IMR-90 (cell line): ENCODE results near the gene MTIF3. TPM values are rescaled to one million over a fixed set of nuclear protein-coding genes. Genes with fewer than 3 reads are reported as not detected.

Source experiments
- ATAC-seq: fragments of 200-7000 bp; cut with Tn5 transposase; 2 replicates; pipeline ENCODE4 v1.9.1; 2020; ENCODE audit warnings: low read depth, mild to moderate bottlenecking, moderate library complexity
- BruUV-seq: library from RNA; stranded (reverse); fragments of 400-500 nt; replicated peaks from 2 replicates; lab custom pipeline; 2021; lab: Mats Ljungman, UMichigan
- CTCF ChIA-PET: fragments of 300-600 bp; formaldehyde crosslinking; extraction: SDS; loops from one replicate; lab custom pipeline; 2021; ENCODE audit warnings: antibody characterized with exemption; lab: Yijun Ruan, JAX
- POLR2A ChIA-PET: fragments of 300-600 bp; sonication (Branson Sonifier 250); formaldehyde crosslinking; loops from one replicate; lab custom pipeline; 2022; ENCODE audit warnings: antibody characterized with exemption; ENCODE audit not compliant: unreplicated experiment; lab: Charles Lee
- DNase-seq: peaks from one replicate; pipeline ENCODE4 v3.0.0; 2013
- H2AFZ ChIP-seq: replicated peaks from 2 replicates; pipeline ENCODE3; 2013; ENCODE audit warnings: low read length, mild to moderate bottlenecking; ENCODE audit not compliant: poor library complexity
- H2AK5ac ChIP-seq: 2 replicates; pipeline ENCODE4 v1.6.1; 2013; ENCODE audit warnings: low read depth, low read length, inconsistent platforms
- H2AK9ac ChIP-seq: replicated peaks from 2 replicates; pipeline ENCODE3; 2013; ENCODE audit warnings: mild to moderate bottlenecking, low read depth, low read length, moderate library complexity; ENCODE audit not compliant: poor library complexity
- H2BK120ac ChIP-seq: 2 replicates; pipeline ENCODE4 v1.6.1; 2013; ENCODE audit warnings: low read depth, low read length, inconsistent platforms
- H2BK15ac ChIP-seq: 3 replicates; pipeline ENCODE4 v1.6.1; 2013; ENCODE audit warnings: low read depth, low read length, inconsistent platforms
- H2BK20ac ChIP-seq: 2 replicates; pipeline ENCODE4 v1.6.1; 2013; ENCODE audit warnings: low read depth, mild to moderate bottlenecking, inconsistent platforms, low read length, moderate library complexity
- H2BK5ac ChIP-seq: 2 replicates; pipeline ENCODE4 v1.6.1; 2013; ENCODE audit warnings: mild to moderate bottlenecking, low read depth, low read length, inconsistent platforms; ENCODE audit not compliant: poor library complexity, severe bottlenecking
- H3K14ac ChIP-seq: replicated peaks from 2 replicates; pipeline ENCODE4 v1.6.1; 2013; ENCODE audit warnings: low read depth, low read length, inconsistent platforms
- H3K18ac ChIP-seq: 2 replicates; pipeline ENCODE4 v1.6.1; 2013; ENCODE audit warnings: low read depth, low read length, control low read depth
- H3K23ac ChIP-seq: 2 replicates; pipeline ENCODE4 v1.6.1; 2013; ENCODE audit warnings: low read depth, low read length, inconsistent platforms
- H3K27ac ChIP-seq: 2 replicates; pipeline ENCODE4 v1.5.1; 2013; ENCODE audit warnings: mild to moderate bottlenecking, control low read depth, low read length; ENCODE audit not compliant: insufficient read depth
- H3K27me3 ChIP-seq: 2 replicates; pipeline ENCODE4 v1.6.1; 2013; ENCODE audit warnings: low read length; ENCODE audit not compliant: control insufficient read depth, insufficient read depth
- H3K36me3 ChIP-seq: 2 replicates; pipeline ENCODE4 v1.6.1; 2013; ENCODE audit warnings: low read length, mixed read lengths; ENCODE audit not compliant: control insufficient read depth, insufficient read depth
- H3K4ac ChIP-seq: 2 replicates; pipeline ENCODE4 v1.6.1; 2013; ENCODE audit warnings: low read depth, low read length, inconsistent platforms
- H3K4me1 ChIP-seq: 2 replicates; pipeline ENCODE4 v1.6.1; 2013; ENCODE audit warnings: low read length, mixed read lengths; ENCODE audit not compliant: control insufficient read depth, insufficient read depth
- H3K4me2 ChIP-seq: 2 replicates; pipeline ENCODE4 v1.6.1; 2013; ENCODE audit warnings: low read depth, mild to moderate bottlenecking, control low read depth, low read length, moderate library complexity
- H3K4me3 ChIP-seq: 2 replicates; pipeline ENCODE4 v1.5.1; 2013; ENCODE audit warnings: low read depth, mild to moderate bottlenecking, control low read depth, low read length, moderate library complexity; ENCODE audit not compliant: insufficient read depth
- H3K56ac ChIP-seq: 2 replicates; pipeline ENCODE4 v1.6.1; 2013; ENCODE audit warnings: low read length, inconsistent platforms; ENCODE audit not compliant: insufficient read depth; ENCODE audit errors: extremely low read depth
- H3K79me1 ChIP-seq, 2 experiments: 2 replicates each; pipeline ENCODE4 v1.6.1; 2013; ENCODE audit warnings: low read length in 2 of 2, inconsistent platforms in 1 of 2, low read depth in 1 of 2
- H3K9ac ChIP-seq: 2 replicates; pipeline ENCODE4 v1.6.1; 2013; ENCODE audit warnings: low read depth, low read length, control low read depth
- H3K9me1 ChIP-seq: 2 replicates; pipeline ENCODE4 v1.6.1; 2013; ENCODE audit warnings: low read length, inconsistent platforms; ENCODE audit not compliant: insufficient read depth
- H3K9me3 ChIP-seq: 2 replicates; pipeline ENCODE4 v1.6.1; 2013; ENCODE audit warnings: low read length; ENCODE audit not compliant: control insufficient read depth, insufficient read depth
- H4K20me1 ChIP-seq: 2 replicates; pipeline ENCODE4 v1.6.1; 2013; ENCODE audit warnings: low read length, inconsistent platforms; ENCODE audit not compliant: insufficient read depth
- H4K5ac ChIP-seq: 2 replicates; pipeline ENCODE4 v1.6.1; 2013; ENCODE audit warnings: mild to moderate bottlenecking, low read depth, low read length, control low read depth
- H4K8ac ChIP-seq, 2 experiments: 2 replicates each; pipeline ENCODE4 v1.6.1; 2013; ENCODE audit warnings: low read depth in 2 of 2, low read length in 2 of 2, control low read depth in 1 of 2, inconsistent platforms in 1 of 2
- H4K91ac ChIP-seq: 2 replicates; pipeline ENCODE4 v1.6.1; 2013; ENCODE audit warnings: low read depth, low read length, inconsistent platforms; ENCODE audit not compliant: insufficient read depth
- BHLHE40 ChIP-seq: fragments of 150-350 bp; IDR thresholded peaks from 2 replicates; pipeline ENCODE4 v1.6.1; 2016; ENCODE audit warnings: mild to moderate bottlenecking, low read depth, low read length
- CEBPB ChIP-seq: IDR thresholded peaks from 2 replicates; pipeline ENCODE4 v1.6.1; 2012; ENCODE audit warnings: low read depth, low read length, improper control_type of control experiment
- CHD1 ChIP-seq: IDR thresholded peaks from 2 replicates; pipeline ENCODE4 v1.6.1; 2012; ENCODE audit warnings: low read depth, low read length, improper control_type of control experiment
- CTCF ChIP-seq: conservative IDR thresholded peaks from 2 replicates; pipeline ENCODE4 v1.5.1; 2012; ENCODE audit warnings: mild to moderate bottlenecking, low read depth, low read length, improper control_type of control experiment
- ELK1 ChIP-seq: fragments of 150-350 bp; IDR thresholded peaks from 2 replicates; pipeline ENCODE4 v1.6.1; 2016; ENCODE audit warnings: low read depth, mild to moderate bottlenecking, low read length, moderate library complexity, borderline replicate concordance
- FOS ChIP-seq: fragments of 150-350 bp; IDR thresholded peaks from 2 replicates; pipeline ENCODE4 v1.6.1; 2016; ENCODE audit warnings: low read depth, low read length
- MAFK ChIP-seq: IDR thresholded peaks from 2 replicates; pipeline ENCODE4 v1.6.1; 2012; ENCODE audit warnings: low read depth, low read length, improper control_type of control experiment
- MAZ ChIP-seq: IDR thresholded peaks from 2 replicates; pipeline ENCODE4 v1.6.1; 2012; ENCODE audit warnings: low read depth, mild to moderate bottlenecking, low read length, improper control_type of control experiment, moderate library complexity, borderline replicate concordance
- MXI1 ChIP-seq: IDR thresholded peaks from 2 replicates; pipeline ENCODE4 v1.6.1; 2012; ENCODE audit warnings: low read depth, mild to moderate bottlenecking, low read length, moderate library complexity, borderline replicate concordance
- NFE2L2 ChIP-seq: fragments of 150-350 bp; IDR thresholded peaks from 2 replicates; pipeline ENCODE4 v1.6.1; 2016; ENCODE audit warnings: low read depth, mild to moderate bottlenecking, low read length
- POLR2A ChIP-seq: IDR thresholded peaks from 2 replicates; pipeline ENCODE4 v1.6.1; 2012; ENCODE audit warnings: mild to moderate bottlenecking, low read depth, low read length
- RAD21 ChIP-seq: IDR thresholded peaks from 2 replicates; pipeline ENCODE4 v1.6.1; 2012; ENCODE audit warnings: low read length, improper control_type of control experiment
- RCOR1 ChIP-seq: IDR thresholded peaks from 2 replicates; pipeline ENCODE4 v1.6.1; 2012; ENCODE audit warnings: mild to moderate bottlenecking, low read length, improper control_type of control experiment; ENCODE audit not compliant: insufficient replicate concordance
- RFX5 ChIP-seq: IDR thresholded peaks from 2 replicates; pipeline ENCODE4 v1.8.0; 2012; ENCODE audit warnings: low read depth, mild to moderate bottlenecking, low read length, moderate library complexity
- SMC3 ChIP-seq: fragments of 150-350 bp; IDR thresholded peaks from 2 replicates; pipeline ENCODE4 v1.6.1; 2016; ENCODE audit warnings: low read depth, mild to moderate bottlenecking, antibody characterized with exemption, low read length, moderate library complexity
- USF2 ChIP-seq: fragments of 150-350 bp; IDR thresholded peaks from 2 replicates; pipeline ENCODE4 v1.6.1; 2017; ENCODE audit warnings: mild to moderate bottlenecking, antibody characterized with exemption, low read length, low read depth
- WGBS, 2 experiments: methylation state at CpG; one replicate each; pipeline versions ENCODE4 v1.1.5 to v1.1.7; 2013; ENCODE audit warnings: missing lambda C conversion rate in 2 of 2; ENCODE audit not compliant: insufficient read length in 1 of 2; ENCODE audit errors: extremely low coverage in 2 of 2; 5-methylcytosine and 5-hydroxymethylcytosine counted together
- dilution Hi-C: fragments of 300-500 bp; cut with HindIII; formaldehyde crosslinking; loops from one replicate; pipeline ENCODE4 v1.14.3; 2018; ENCODE audit warnings: low sequenced_read_pairs; ENCODE audit not compliant: unreplicated experiment
- in situ Hi-C: fragments of 300-500 bp; cut with MboI; formaldehyde crosslinking; loops from 3 replicates; pipeline ENCODE4 v1.14.3; 2019; ENCODE audit warnings: low sequenced_read_pairs, inconsistent platforms, mixed read lengths
- intact Hi-C: fragments of 100-400 bp; cut with micrococcal nuclease; formaldehyde crosslinking; loops from 2 replicates; pipeline ENCODE4 v1.10.0; 2022
- polyA plus RNA-seq, 3 experiments: library from polyadenylated mRNA; depleted of rRNA; stranded (reverse); fragments of >200 nt; gene quantifications; 2 replicates each; pipeline ENCODE4 v1.2.3, GENCODE V29; 2012; ENCODE audit warnings: low replicate concordance in 1 of 3
- total RNA-seq: library from RNA; depleted of rRNA; stranded (reverse); fragments of >200 nt; gene quantifications from 2 replicates; pipeline ENCODE4 v1.2.3, GENCODE V29; 2012

MTIF3 gene
- total and polyA plus RNA-seq, 2 of the 4 experiments (the other 2 are of a cell fraction) = 31.7 to 41.0 TPM

GRCh38 chr13:27408074-27408473 is 42.3 kb downstream of the MTIF3 start:
- no peak overlapping the region for H4K8ac ChIP-seq
- H2AK5ac ChIP-seq = no peak overlapping the region
- H2BK120ac ChIP-seq = no peak overlapping the region
- H2BK5ac ChIP-seq = no peak overlapping the region
- no peak overlapping the region for H2AFZ ChIP-seq
- H3K27ac ChIP-seq = no peak overlapping the region
- H3K18ac ChIP-seq = no peak overlapping the region
- H3K9me3 ChIP-seq = no peaks in the 10 kb centered on the region; the same call in 1 of the 2 replicates
- no peak for DNase-seq
- BruUV-seq = no TSS peak
- no peak for ATAC-seq
- peaks cover 33% of the 10 kb centered on the region for H3K27me3 ChIP-seq
- peaks cover 4% of the 10 kb centered on the region; the same call in 1 of the 2 replicates for H3K4me1 ChIP-seq
- H3K79me1 ChIP-seq = no peaks in the 10 kb centered on the region
- intact Hi-C loops = no loop called here
- no peaks in the 10 kb centered on the region for H4K20me1 ChIP-seq
- ChIA-PET CTCF (no interaction called here), POLR2A (no interaction called here)
- H3K36me3 ChIP-seq = no peaks in the 10 kb centered on the region
- H4K5ac ChIP-seq = no peak overlapping the region
- H3K23ac ChIP-seq = no peak overlapping the region
- TF ChIP-seq FOS (no peak), RFX5 (no peak), CHD1 (no peak), MXI1 (no peak), MAFK (no peak), USF2 (no peak), SMC3 (no peak), CTCF (no peak), ELK1 (no peak), BHLHE40 (no peak), RCOR1 (no peak), CEBPB (no peak), NFE2L2 (no peak), RAD21 (no peak), MAZ (no peak), POLR2A (no peak)
- H3K4me3 ChIP-seq = no peak overlapping the region
- no peak overlapping the region for H2BK20ac ChIP-seq
- dilution Hi-C loops = no loop called here
- H3K9ac ChIP-seq = no peak overlapping the region
- no peak overlapping the region for H3K4me2 ChIP-seq
- H3K4ac ChIP-seq = no peak overlapping the region
- H3K56ac ChIP-seq = no peak overlapping the region
- H2BK15ac ChIP-seq = no peak overlapping the region
- H2AK9ac ChIP-seq = no peak overlapping the region
- WGBS, 2 experiments = no CpG with 5 or more reads among the region's 4 CpGs
- no peak overlapping the region for H3K14ac ChIP-seq
- H3K9me1 ChIP-seq = no peaks in the 10 kb centered on the region
- in situ Hi-C loops = no loop called here
- no peak overlapping the region for H4K91ac ChIP-seq
